Measurements from ENCODE around the gene DHRSX. TPM values are rescaled to one million over a fixed set of nuclear protein-coding genes. Genes with fewer than 3 reads are reported as not detected.
"Not testable (repeated sequence)": the region's sequence is repeated elsewhere in the genome, so short reads cannot be mapped to it uniquely, and the experiment has no call there.

DHRSX gene
- total RNA-seq, 2 donors from 2014 or later, result 24.2 to 37.1 TPM

DNA sequence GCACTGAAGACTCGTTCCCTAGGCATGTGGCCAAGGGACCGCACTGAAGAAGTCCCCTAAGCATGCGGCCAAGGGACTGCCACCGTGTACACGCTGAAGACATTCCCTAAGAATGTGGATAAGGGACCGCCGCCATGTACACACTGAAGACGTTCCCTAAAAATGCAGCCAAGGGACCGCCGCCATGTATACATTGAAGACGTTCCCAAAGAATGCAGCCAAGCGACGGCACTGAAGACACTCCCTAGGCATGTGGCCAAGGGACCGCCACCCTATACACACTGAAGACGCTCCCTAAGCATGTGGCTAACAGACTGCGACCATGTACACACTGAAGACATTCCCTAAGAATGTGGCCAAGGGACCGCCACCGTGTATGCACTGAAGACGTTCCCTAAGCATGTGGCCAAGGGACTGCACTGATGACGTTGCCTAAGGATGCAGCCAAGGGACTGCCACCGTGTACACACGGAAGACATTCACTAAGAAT lies 31.5 kb downstream of the DHRSX start:
- no peaks in the 10 kb centered on the region for H3K27me3 ChIP-seq (replicated peaks; ENCODE audit: insufficient read depth)
- TF ChIP-seq CTCF (IDR thresholded peaks at IDR 0.05) (no peak), POLR2AphosphoS5 (IDR thresholded peaks at IDR 0.05) (no peak), POLR2A (IDR thresholded peaks at IDR 0.05) (no peak)
- H3K4me3 ChIP-seq, result no peak overlapping the region
- intact Hi-C loops (cut with DNase I), result no loop called here
- H3K36me3 ChIP-seq, result no peaks in the 10 kb centered on the region
- no peaks in the 10 kb centered on the region for H3K9me3 ChIP-seq
- WGBS, result 96% methylated on average over 19 of the region's 22 CpGs
- no peak overlapping the region for H3K27ac ChIP-seq
- H3K4me1 ChIP-seq (replicated peaks), result no peaks in the 10 kb centered on the region
- no peak for DNase-seq (ENCODE audit: low spot score)

- H3K36me3 ChIP-seq, result no peaks in the 10 kb centered on the region
- H3K4me3 ChIP-seq, result no peak overlapping the region
- no peaks in the 10 kb centered on the region for H3K27me3 ChIP-seq (replicated peaks; ENCODE audit: insufficient read depth)
- no peak for TF ChIP-seq POLR2A (IDR thresholded peaks at IDR 0.05)
- TF ChIP-seq CTCF (IDR thresholded peaks at IDR 0.05), result no peak
- TF ChIP-seq POLR2AphosphoS5 (IDR thresholded peaks at IDR 0.05), result no peak
- WGBS, result 84% methylated on average over 32 of the region's 32 CpGs
- DNase-seq (ENCODE audit: low spot score), result no peak
- no peak overlapping the region for H3K27ac ChIP-seq
- no peaks in the 10 kb centered on the region for H3K9me3 ChIP-seq
- no peaks in the 10 kb centered on the region for H3K4me1 ChIP-seq (replicated peaks)
- intact Hi-C loops (cut with DNase I), result no loop called here
These were observed 32.2 kb downstream of the DHRSX start for GRCh38 chrX:2468261-2469195.

DNA sequence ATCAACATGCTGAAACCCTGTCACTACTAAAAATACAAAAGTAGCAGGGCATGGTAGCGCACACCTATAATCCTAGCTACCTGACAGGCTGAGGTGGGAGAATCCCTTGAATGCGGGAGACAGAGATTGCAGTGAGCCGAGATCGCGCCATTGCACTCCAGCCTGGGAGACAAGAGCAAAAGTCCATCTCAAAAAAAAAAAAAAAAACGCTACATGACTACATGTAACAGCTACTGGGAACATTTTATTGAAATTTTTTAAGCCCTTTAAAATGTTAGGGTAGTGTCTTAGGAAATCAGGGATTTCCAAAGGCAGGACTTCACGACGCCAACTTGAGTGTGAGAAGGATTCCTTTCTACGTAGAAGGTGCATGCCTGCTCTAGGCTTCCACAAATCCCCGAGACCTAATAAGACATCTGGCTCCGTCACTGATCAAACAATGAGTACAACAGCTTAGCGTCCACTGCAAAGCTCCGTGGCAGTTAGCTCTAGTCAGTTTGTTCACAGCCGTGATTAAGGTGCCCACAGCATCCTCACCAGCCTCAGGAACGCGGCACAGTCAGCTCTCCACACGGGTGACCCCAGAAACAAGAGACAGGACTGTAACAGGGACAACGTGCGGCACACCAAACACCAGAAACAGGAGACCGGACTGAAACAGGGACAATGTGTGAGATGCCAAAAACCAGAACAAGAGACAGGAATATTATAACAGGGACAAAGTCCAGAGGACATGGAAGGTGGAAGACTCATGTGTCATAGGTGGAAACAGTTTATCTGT lies 33.7 kb downstream of the DHRSX start:
- 67% methylated on average over 20 of the region's 20 CpGs for WGBS

GRCh38 chrX:2464677-2465166 lies 36.1 kb downstream of the DHRSX start:
- H3K4me3 ChIP-seq, result no peak overlapping the region
- H3K4me1 ChIP-seq (replicated peaks), result no peaks in the 10 kb centered on the region
- no peak for DNase-seq (ENCODE audit: low spot score)
- H3K27me3 ChIP-seq (replicated peaks; ENCODE audit: insufficient read depth), result no peaks in the 10 kb centered on the region
- H3K36me3 ChIP-seq, result no peaks in the 10 kb centered on the region
- H3K27ac ChIP-seq, result no peak overlapping the region
- WGBS, result 88% methylated on average over 15 of the region's 15 CpGs
- intact Hi-C loops (cut with DNase I), result no loop called here
- TF ChIP-seq POLR2A (IDR thresholded peaks at IDR 0.05), result no peak
- H3K9me3 ChIP-seq, result no peaks in the 10 kb centered on the region

More for the DNA sequence above, 33.7 kb downstream of the DHRSX start:
- Histone ChIP-seq H3K9me3 (no peaks in the 10 kb centered on the region), H3K36me3 (no peaks in the 10 kb centered on the region), H3K4me1 (replicated peaks) (no peaks in the 10 kb centered on the region), H3K4me3 (no peak overlapping the region), H3K27ac (no peak overlapping the region), H3K27me3 (replicated peaks; ENCODE audit: insufficient read depth) (no peaks in the 10 kb centered on the region)
- intact Hi-C loops (cut with DNase I), result no loop called here
- DNase-seq (ENCODE audit: low spot score), result no peak
- no peak for TF ChIP-seq CTCF (IDR thresholded peaks at IDR 0.05)
- TF ChIP-seq POLR2AphosphoS5 (IDR thresholded peaks at IDR 0.05), result no peak
- TF ChIP-seq POLR2A (IDR thresholded peaks at IDR 0.05), result no peak

- no peaks in the 10 kb centered on the region for H3K9me3 ChIP-seq
- H3K4me3 ChIP-seq, result no peak overlapping the region
- no peaks in the 10 kb centered on the region for H3K27me3 ChIP-seq (replicated peaks; ENCODE audit: insufficient read depth)
- no peaks in the 10 kb centered on the region for H3K4me1 ChIP-seq (replicated peaks)
- no peak overlapping the region for H3K27ac ChIP-seq
- no peak for DNase-seq (ENCODE audit: low spot score)
- WGBS, result 89% methylated on average over 31 of the region's 31 CpGs
- intact Hi-C loops (cut with DNase I), result no loop called here
- H3K36me3 ChIP-seq, result no peaks in the 10 kb centered on the region
- TF ChIP-seq POLR2A (IDR thresholded peaks at IDR 0.05) (no peak), POLR2AphosphoS5 (IDR thresholded peaks at IDR 0.05) (no peak), CTCF (IDR thresholded peaks at IDR 0.05) (no peak)
These were observed 36.7 kb downstream of the DHRSX start for GRCh38 chrX:2463973-2464676.

DNA sequence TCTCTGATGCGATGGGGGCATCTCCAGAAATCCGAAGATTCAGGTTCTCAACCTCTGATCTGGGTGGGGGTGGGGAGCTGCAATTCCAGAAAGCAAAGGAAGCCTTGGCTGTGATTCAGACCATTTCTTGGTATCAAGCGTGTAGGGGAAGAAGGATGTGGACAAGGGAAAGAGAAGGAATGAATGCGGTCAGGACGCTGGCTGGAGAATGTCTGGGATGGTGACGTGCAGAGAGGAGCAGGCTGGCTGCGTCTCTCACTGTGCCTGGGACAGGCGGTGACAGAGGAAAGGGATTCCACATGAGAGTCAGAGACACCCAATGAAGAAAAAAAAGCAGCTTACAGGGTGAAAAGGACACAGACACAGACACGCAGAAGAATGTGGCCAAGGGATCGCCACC lies 37.3 kb downstream of the DHRSX start:
- H3K27ac ChIP-seq; H3K9me3 ChIP-seq; H3K4me3 ChIP-seq; H3K36me3 ChIP-seq; intact Hi-C loops (cut with DNase I); DNase-seq (ENCODE audit: low spot score); H3K27me3 ChIP-seq (replicated peaks; ENCODE audit: insufficient read depth); H3K4me1 ChIP-seq (replicated peaks): not testable (repeated sequence)
- 84% methylated on average over 10 of the region's 10 CpGs for WGBS

All from prostate gland (tissue), 2 donors.